HG03025 (cell line): ENCODE data around the gene ACCS.

Experiments
- ATAC-seq: cut with Tn5 transposase; IDR thresholded peaks from one replicate; pipeline ENCODE4 v1.9.1; 2021; ENCODE audit warnings: mild to moderate bottlenecking, moderate library complexity; ENCODE audit not compliant: unreplicated experiment, low FRiP score

The ACCS gene

GRCh38 chr11:44065841-44066731 lies at the start of gene ACCS:
Gene ACCS (plus strand): TSS chr11:44066270. CDS start chr11:44067628, 1,358 bp downstream.
- ATAC-seq: peak; percentile 93

- ATAC-seq: no peak
Observed at GRCh38 chr11:44016546-44017442, 49.3 kb upstream of the ACCS start.

- no peak for ATAC-seq
Observed at GRCh38 chr11:44017443-44018126, 48.5 kb upstream of the ACCS start.

GRCh38 chr11:44018127-44018521 lies 47.9 kb upstream of the ACCS start:
- no peak for ATAC-seq

- no peak for ATAC-seq
Observed at GRCh38 chr11:44018829-44019228, 47.2 kb upstream of the ACCS start.

- ATAC-seq: no peak
Observed at GRCh38 chr11:44024977-44025376, 41.1 kb upstream of the ACCS start.

GRCh38 chr11:44025727-44026126 lies 40.3 kb upstream of the ACCS start:
- ATAC-seq: no peak

GRCh38 chr11:44028401-44028800 lies 37.7 kb upstream of the ACCS start:
- ATAC-seq: no peak

- no peak for ATAC-seq
Observed at GRCh38 chr11:44028816-44029506, 37.1 kb upstream of the ACCS start.

GRCh38 chr11:44029507-44029845 lies 36.6 kb upstream of the ACCS start:
- ATAC-seq: no peak

- ATAC-seq: no peak
Observed at GRCh38 chr11:44029977-44030911, 35.8 kb upstream of the ACCS start.

GRCh38 chr11:44030996-44031395 lies 35.1 kb upstream of the ACCS start:
- ATAC-seq: no peak

- ATAC-seq: no peak
Observed at GRCh38 chr11:44031549-44031948, 34.5 kb upstream of the ACCS start.

GRCh38 chr11:44032299-44033085 lies 33.6 kb upstream of the ACCS start:
- no peak for ATAC-seq

- no peak for ATAC-seq
Observed at GRCh38 chr11:44033411-44033850, 32.6 kb upstream of the ACCS start.

- ATAC-seq: no peak
Observed at GRCh38 chr11:44033856-44034255, 32.2 kb upstream of the ACCS start.

GRCh38 chr11:44034639-44035038 lies 31.4 kb upstream of the ACCS start:
- ATAC-seq: no peak
